ENCODE data around the gene DUS4L.

The DUS4L gene

GRCh38 chr7:107615910-107616680 is 52.3 kb downstream of the DUS4L start:
- DNase-seq = no peak

DNA sequence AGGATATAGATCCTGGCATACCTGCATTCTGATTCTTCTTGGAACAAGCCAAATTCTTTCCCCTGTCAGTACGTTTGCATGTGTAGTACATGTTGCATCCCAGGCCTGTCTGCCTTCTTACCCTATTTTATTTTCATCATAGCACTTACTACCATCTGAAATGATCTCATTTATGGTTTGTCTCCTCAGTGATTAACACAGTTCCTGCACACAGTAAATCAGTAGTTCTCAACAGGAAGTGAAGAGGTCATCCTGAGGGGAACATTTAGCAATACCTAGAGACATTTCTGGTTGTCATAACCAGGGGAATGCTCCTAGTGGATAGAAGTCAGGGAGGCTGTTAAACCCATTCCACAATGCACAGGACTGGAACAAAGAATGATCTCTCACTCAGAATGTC is 58.7 kb downstream of the DUS4L start:
- no peak for DNase-seq

- DNase-seq = no peak
Measured at GRCh38 chr7:107622894-107623293, 59.1 kb downstream of the DUS4L start.

- no peak for DNase-seq
Measured at GRCh38 chr7:107627002-107627401, 63.2 kb downstream of the DUS4L start.
